H9 (cell line): ENCODE measurements around the gene PELI2. TPM values are rescaled to one million over a fixed set of nuclear protein-coding genes. Genes with fewer than 3 reads are reported as not detected.

Experiments
- DNase-seq: peaks from one replicate; pipeline ENCODE4 v3.0.0-alpha.2; 2017
- H2AFZ ChIP-seq: one replicate; pipeline ENCODE4 v1.6.1; 2013; ENCODE audit warnings: mild to moderate bottlenecking, low read length, control low read depth, moderate library complexity
- H2AK5ac ChIP-seq: 2 replicates; pipeline ENCODE4 v1.6.1; 2013; ENCODE audit warnings: low read length, control low read depth, mixed read lengths; ENCODE audit not compliant: insufficient read length
- H2BK120ac ChIP-seq: one replicate; pipeline ENCODE4 v1.6.1; 2013; ENCODE audit warnings: low read depth, mild to moderate bottlenecking, low read length, control low read depth, inconsistent platforms; ENCODE audit not compliant: poor library complexity, severe bottlenecking
- H2BK12ac ChIP-seq: 2 replicates; pipeline ENCODE4 v1.6.1; 2013; ENCODE audit warnings: low read length, control low read depth, mixed read lengths, low read depth; ENCODE audit not compliant: insufficient read length
- H2BK15ac ChIP-seq: 2 replicates; pipeline ENCODE4 v1.6.1; 2013; ENCODE audit warnings: low read depth, low read length, control low read depth
- H2BK20ac ChIP-seq: one replicate; pipeline ENCODE4 v1.6.1; 2013; ENCODE audit warnings: low read depth, mild to moderate bottlenecking, low read length, control low read depth, inconsistent platforms; ENCODE audit not compliant: poor library complexity, severe bottlenecking
- H2BK5ac ChIP-seq: 2 replicates; pipeline ENCODE4 v1.6.1; 2013; ENCODE audit warnings: low read length, control low read depth, mixed read lengths; ENCODE audit not compliant: insufficient read length
- H3K14ac ChIP-seq: 2 replicates; pipeline ENCODE4 v1.6.1; 2013; ENCODE audit warnings: low read length, control low read depth; ENCODE audit not compliant: insufficient read depth
- H3K18ac ChIP-seq: 2 replicates; pipeline ENCODE4 v1.6.1; 2013; ENCODE audit warnings: low read depth, mild to moderate bottlenecking, mixed read lengths, low read length, control low read depth; ENCODE audit not compliant: insufficient read length
- H3K23ac ChIP-seq: 2 replicates; pipeline ENCODE4 v1.6.1; 2013; ENCODE audit warnings: low read length, control low read depth, mixed read lengths, low read depth; ENCODE audit not compliant: insufficient read length
- H3K23me2 ChIP-seq: 2 replicates; pipeline ENCODE4 v1.6.1; 2013; ENCODE audit warnings: low read depth, mild to moderate bottlenecking, mixed read lengths, low read length, control low read depth; ENCODE audit not compliant: insufficient read length, poor library complexity, severe bottlenecking
- H3K27ac ChIP-seq: 2 replicates; pipeline ENCODE4 v1.5.1; 2013; ENCODE audit warnings: low read length, control low read depth, mixed read lengths, low read depth; ENCODE audit not compliant: insufficient read length
- H3K27me3 ChIP-seq: 2 replicates; pipeline ENCODE4 v1.6.1; 2013; ENCODE audit warnings: low read length, control low read depth, inconsistent platforms; ENCODE audit not compliant: insufficient read depth
- H3K4ac ChIP-seq: 2 replicates; pipeline ENCODE4 v1.6.1; 2013; ENCODE audit warnings: low read depth, mild to moderate bottlenecking, control low read depth, inconsistent platforms, low read length, moderate library complexity
- H3K4me1 ChIP-seq: 2 replicates; pipeline ENCODE4 v1.6.1; 2013; ENCODE audit warnings: low read length, control low read depth, inconsistent platforms; ENCODE audit not compliant: insufficient read depth
- H3K4me2 ChIP-seq: 2 replicates; pipeline ENCODE4 v1.6.1; 2013; ENCODE audit warnings: low read length, control low read depth, mixed read lengths; ENCODE audit not compliant: insufficient read length, insufficient read depth
- H3K56ac ChIP-seq: 2 replicates; pipeline ENCODE4 v1.6.1; 2013; ENCODE audit warnings: low read depth, mild to moderate bottlenecking, mixed read lengths, low read length, control low read depth; ENCODE audit not compliant: insufficient read length
- H3K79me1 ChIP-seq: 2 replicates; pipeline ENCODE4 v1.6.1; 2013; ENCODE audit warnings: low read depth, mild to moderate bottlenecking, moderate library complexity, low read length, control low read depth, inconsistent platforms; ENCODE audit not compliant: insufficient read depth, poor library complexity, severe bottlenecking
- H3K79me2 ChIP-seq: 2 replicates; pipeline ENCODE4 v1.6.1; 2013; ENCODE audit warnings: low read length, control low read depth, inconsistent platforms; ENCODE audit not compliant: insufficient read depth
- H3K9ac ChIP-seq: 2 replicates; pipeline ENCODE4 v1.6.1; 2013; ENCODE audit warnings: low read length, control low read depth, mixed read lengths; ENCODE audit not compliant: insufficient read length; ENCODE audit errors: extremely low read depth
- H3K9me3 ChIP-seq: one replicate; pipeline ENCODE4 v1.6.1; 2013; ENCODE audit warnings: low read depth, low read length, inconsistent platforms; ENCODE audit not compliant: control insufficient read depth
- H3T11ph ChIP-seq: one replicate; pipeline ENCODE4 v1.6.1; 2013; ENCODE audit warnings: mild to moderate bottlenecking, low read length, control low read depth, inconsistent platforms
- H4K20me1 ChIP-seq: one replicate; pipeline ENCODE4 v1.6.1; 2013; ENCODE audit not compliant: control insufficient read depth, insufficient read length, insufficient read depth
- H4K5ac ChIP-seq: 2 replicates; pipeline ENCODE4 v1.6.1; 2013; ENCODE audit warnings: low read depth, mild to moderate bottlenecking, mixed read lengths, low read length, control low read depth; ENCODE audit not compliant: insufficient read length
- H4K8ac ChIP-seq: replicated peaks from 2 replicates; pipeline ENCODE4 v1.6.1; 2013; ENCODE audit warnings: low read length, control low read depth, mixed read lengths, low read depth; ENCODE audit not compliant: insufficient read length
- H4K91ac ChIP-seq: 2 replicates; pipeline ENCODE4 v1.6.1; 2013; ENCODE audit warnings: low read depth, mild to moderate bottlenecking, moderate library complexity, mixed read lengths, low read length, control low read depth; ENCODE audit not compliant: insufficient read length
- H3K27ac Mint-ChIP-seq, 3 experiments: 2 replicates in 2 of 3; 3 replicates in 1 of 3; pipeline ENCODE4 v1.8.0; 2020 to 2021; ENCODE audit warnings: mixed read lengths in 3 of 3, mild to moderate bottlenecking in 1 of 3, moderate library complexity in 1 of 3
- H3K27me3 Mint-ChIP-seq: 2 replicates; pipeline ENCODE4 v1.8.0; 2021; ENCODE audit warnings: low read depth, mild to moderate bottlenecking, moderate library complexity, mixed read lengths
- H3K36me3 Mint-ChIP-seq, 3 experiments: 2 replicates in 2 of 3; 3 replicates in 1 of 3; pipeline ENCODE4 v1.8.0; 2020 to 2021; ENCODE audit warnings: low read depth in 3 of 3, mixed read lengths in 3 of 3; ENCODE audit not compliant: insufficient read depth in 1 of 3
- H3K4me1 Mint-ChIP-seq, 2 experiments: 2 replicates each; pipeline ENCODE4 v1.8.0; 2020; ENCODE audit warnings: mixed read lengths in 2 of 2
- H3K4me3 Mint-ChIP-seq, 2 experiments: 2 replicates in 1 of 2; 3 replicates in 1 of 2; pipeline ENCODE4 v1.8.0; 2020 to 2021; ENCODE audit warnings: mild to moderate bottlenecking in 2 of 2, mixed read lengths in 2 of 2, moderate library complexity in 1 of 2
- H3K9me3 Mint-ChIP-seq, 2 experiments: 2 replicates in 1 of 2; 3 replicates in 1 of 2; pipeline ENCODE4 v1.8.0; 2020; ENCODE audit warnings: mild to moderate bottlenecking in 2 of 2, mixed read lengths in 2 of 2, moderate library complexity in 1 of 2
- WGBS: extraction: QIAGEN DNeasy Blood & Tissue Kit; methylation state at CpG from one replicate; pipeline ENCODE4 v1.1.7; 2013; ENCODE audit warnings: missing lambda C conversion rate, low lambda C conversion rate, mixed read lengths; ENCODE audit not compliant: insufficient read length; ENCODE audit errors: extremely low coverage; 5-methylcytosine and 5-hydroxymethylcytosine counted together
- total RNA-seq: library from RNA; stranded (reverse); gene quantifications from 2 replicates; pipeline ENCODE4 v1.2.1, GENCODE V29; 2021
- TF ChIP-seq, protein P1 (sequence below): fragments of 200-600 bp; sonication (generic); conservative IDR thresholded peaks from 3 replicates; pipeline ENCODE4 v1.8.0; 2021; ENCODE audit warnings: antibody characterized with exemption, mild to moderate bottlenecking

PELI2 gene
- total RNA-seq, 1 experiment from 2014 or later: 18.0 TPM

DNA sequence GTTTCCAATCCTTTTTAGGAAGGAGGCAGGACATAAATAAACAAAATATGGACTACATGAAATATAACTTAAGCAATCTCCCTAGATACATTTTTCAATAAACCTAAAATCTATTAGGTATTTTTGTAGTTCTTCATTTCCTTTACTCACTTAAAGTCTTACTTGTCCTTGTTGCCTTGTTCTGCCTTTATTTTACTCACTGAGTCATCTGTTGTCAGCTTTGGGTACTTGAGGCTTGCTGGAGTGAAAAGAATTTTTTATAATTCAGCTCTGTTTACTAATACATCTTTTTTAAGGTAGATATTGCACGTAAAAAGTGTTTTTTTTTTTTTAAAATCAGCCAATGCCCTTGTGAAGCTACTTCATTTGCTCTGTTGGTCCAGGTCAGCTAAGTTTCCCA, 216.2 kb downstream of the PELI2 start:
- no peak overlapping the region for H3K27ac Mint-ChIP-seq
- TF ChIP-seq, protein P1, sequence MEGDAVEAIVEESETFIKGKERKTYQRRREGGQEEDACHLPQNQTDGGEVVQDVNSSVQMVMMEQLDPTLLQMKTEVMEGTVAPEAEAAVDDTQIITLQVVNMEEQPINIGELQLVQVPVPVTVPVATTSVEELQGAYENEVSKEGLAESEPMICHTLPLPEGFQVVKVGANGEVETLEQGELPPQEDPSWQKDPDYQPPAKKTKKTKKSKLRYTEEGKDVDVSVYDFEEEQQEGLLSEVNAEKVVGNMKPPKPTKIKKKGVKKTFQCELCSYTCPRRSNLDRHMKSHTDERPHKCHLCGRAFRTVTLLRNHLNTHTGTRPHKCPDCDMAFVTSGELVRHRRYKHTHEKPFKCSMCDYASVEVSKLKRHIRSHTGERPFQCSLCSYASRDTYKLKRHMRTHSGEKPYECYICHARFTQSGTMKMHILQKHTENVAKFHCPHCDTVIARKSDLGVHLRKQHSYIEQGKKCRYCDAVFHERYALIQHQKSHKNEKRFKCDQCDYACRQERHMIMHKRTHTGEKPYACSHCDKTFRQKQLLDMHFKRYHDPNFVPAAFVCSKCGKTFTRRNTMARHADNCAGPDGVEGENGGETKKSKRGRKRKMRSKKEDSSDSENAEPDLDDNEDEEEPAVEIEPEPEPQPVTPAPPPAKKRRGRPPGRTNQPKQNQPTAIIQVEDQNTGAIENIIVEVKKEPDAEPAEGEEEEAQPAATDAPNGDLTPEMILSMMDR: no peak
- Histone ChIP-seq H4K91ac (no peak overlapping the region), H3K18ac (no peak overlapping the region), H3K23ac (no peak overlapping the region), H3K4ac (no peak overlapping the region), H2BK120ac (no peak overlapping the region), H2BK12ac (no peak overlapping the region), H3K79me1 (no peaks in the 10 kb centered on the region), H4K8ac (no peak overlapping the region), H2BK5ac (no peak overlapping the region), H3K27me3 (no peaks in the 10 kb centered on the region), H3K23me2 (no peaks in the 10 kb centered on the region), H3K14ac (no peak overlapping the region), H2BK15ac (no peak overlapping the region), H3K56ac (no peak overlapping the region), H3K27ac (no peak overlapping the region), H3K4me2 (no peak overlapping the region), H3K9me3 (no peaks in the 10 kb centered on the region), H3K79me2 (no peaks in the 10 kb centered on the region), H3T11ph (no peak overlapping the region), H2AK5ac (no peak overlapping the region), H4K20me1 (no peaks in the 10 kb centered on the region), H2BK20ac (no peak overlapping the region), H2AFZ (no peak overlapping the region), H4K5ac (no peak overlapping the region), H3K9ac (no peak overlapping the region), H3K4me1 (no peaks in the 10 kb centered on the region)
- DNase-seq: no peak
- H3K36me3 Mint-ChIP-seq: no peaks in the 10 kb centered on the region
- no peaks in the 10 kb centered on the region; a peak in 1 of 4 replicates for H3K4me1 Mint-ChIP-seq
- H3K4me3 Mint-ChIP-seq: no peak overlapping the region
- H3K27me3 Mint-ChIP-seq: no peaks in the 10 kb centered on the region; the same call in none of the 2 replicates
- WGBS: no CpG with 5 or more reads among the region's 1 CpG
- H3K9me3 Mint-ChIP-seq: no peaks in the 10 kb centered on the region
